ENCODE measurements around the gene FCF1. TPM values are rescaled to one million over a fixed set of nuclear protein-coding genes. Genes with fewer than 3 reads are reported as not detected.

The FCF1 gene
- total RNA-seq, 4 donors from 2014 or later, result 24.3 to 45.0 (median 31.2) TPM

DNA sequence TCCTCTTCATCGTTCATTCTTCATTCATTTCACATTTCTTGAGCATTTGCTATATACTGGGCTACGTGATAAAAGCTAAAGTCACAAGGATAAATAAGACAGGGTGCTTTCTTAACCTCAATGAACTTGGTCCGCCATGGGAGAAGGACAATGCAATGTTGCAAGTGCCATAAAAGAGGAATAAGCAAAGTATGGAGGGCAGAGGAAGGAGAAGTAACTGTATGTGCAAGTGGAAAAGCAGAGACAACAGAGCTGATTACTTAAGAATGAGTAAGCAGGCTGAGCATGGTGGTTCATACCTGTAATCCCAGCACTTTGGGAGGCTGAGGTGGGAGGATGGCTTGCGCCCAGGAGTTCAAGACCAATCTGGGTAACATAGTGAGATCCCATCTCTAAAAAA lies 14.5 kb upstream of the FCF1 start:
- TF ChIP-seq, protein P1, sequence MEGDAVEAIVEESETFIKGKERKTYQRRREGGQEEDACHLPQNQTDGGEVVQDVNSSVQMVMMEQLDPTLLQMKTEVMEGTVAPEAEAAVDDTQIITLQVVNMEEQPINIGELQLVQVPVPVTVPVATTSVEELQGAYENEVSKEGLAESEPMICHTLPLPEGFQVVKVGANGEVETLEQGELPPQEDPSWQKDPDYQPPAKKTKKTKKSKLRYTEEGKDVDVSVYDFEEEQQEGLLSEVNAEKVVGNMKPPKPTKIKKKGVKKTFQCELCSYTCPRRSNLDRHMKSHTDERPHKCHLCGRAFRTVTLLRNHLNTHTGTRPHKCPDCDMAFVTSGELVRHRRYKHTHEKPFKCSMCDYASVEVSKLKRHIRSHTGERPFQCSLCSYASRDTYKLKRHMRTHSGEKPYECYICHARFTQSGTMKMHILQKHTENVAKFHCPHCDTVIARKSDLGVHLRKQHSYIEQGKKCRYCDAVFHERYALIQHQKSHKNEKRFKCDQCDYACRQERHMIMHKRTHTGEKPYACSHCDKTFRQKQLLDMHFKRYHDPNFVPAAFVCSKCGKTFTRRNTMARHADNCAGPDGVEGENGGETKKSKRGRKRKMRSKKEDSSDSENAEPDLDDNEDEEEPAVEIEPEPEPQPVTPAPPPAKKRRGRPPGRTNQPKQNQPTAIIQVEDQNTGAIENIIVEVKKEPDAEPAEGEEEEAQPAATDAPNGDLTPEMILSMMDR (IDR thresholded peaks at IDR 0.05; ENCODE audit: low read depth), result no peak

DNA sequence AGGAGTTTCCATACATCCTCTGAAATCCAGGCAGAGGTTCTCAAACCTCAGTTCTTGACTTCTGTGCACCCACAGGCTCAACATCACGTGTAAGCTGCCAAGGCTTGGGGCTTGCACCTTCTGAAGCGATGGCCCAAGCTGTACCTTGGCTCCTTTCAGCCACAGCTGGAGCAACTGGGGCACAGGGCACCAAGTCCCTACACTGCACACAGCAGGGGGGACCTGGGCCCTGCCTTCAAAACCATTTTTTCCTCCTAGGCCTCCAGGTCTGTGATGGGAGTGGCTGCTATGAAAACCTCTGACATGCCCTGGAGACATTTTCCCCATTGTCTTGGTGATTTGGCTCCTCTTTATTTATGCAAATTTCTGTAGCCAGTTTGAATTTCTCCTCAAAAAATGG lies 10.7 kb upstream of the FCF1 start:
- TF ChIP-seq, protein P1 (IDR thresholded peaks at IDR 0.05; ENCODE audit: low read depth), result no peak

DNA sequence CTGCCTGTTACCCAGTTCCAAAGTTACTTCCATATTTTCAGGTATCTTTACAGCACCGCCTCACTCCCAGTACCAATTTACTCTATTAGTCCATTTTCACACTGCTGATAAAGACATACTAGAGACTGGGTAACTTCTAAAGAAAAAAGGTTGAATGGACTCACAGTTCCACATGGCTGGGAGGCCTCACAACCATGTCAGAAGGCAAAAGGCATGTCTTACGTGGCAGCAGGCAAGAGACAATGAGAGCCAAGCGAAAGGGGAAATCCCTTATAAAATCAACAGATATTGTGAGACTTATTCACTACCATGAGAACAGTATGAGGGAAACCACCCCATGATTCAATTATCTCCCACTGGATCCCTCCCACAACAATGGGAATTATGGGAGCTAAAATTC lies 9.9 kb upstream of the FCF1 start:
- TF ChIP-seq, protein P1 (IDR thresholded peaks at IDR 0.05; ENCODE audit: low read depth), result no peak

DNA sequence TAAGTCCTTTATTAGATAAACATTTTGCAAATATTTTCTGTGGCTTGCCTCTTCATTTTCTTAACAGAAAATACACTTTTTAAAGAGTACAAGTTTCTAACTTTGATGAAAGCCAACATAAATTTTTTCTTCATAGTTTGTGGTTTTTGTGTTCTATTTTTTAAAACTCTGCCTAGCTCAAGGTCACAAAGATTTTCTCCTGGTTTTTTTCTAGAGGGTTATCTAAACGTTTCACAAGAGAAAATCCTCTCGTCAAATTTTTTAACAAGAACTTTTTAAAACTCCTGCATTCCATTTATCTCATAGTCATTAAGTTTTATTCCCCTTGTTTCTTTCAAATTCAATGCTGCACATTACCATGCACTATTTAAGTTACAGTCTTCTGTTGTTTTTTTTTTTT lies 8.3 kb upstream of the FCF1 start:
- TF ChIP-seq, protein P1 (IDR thresholded peaks at IDR 0.05; ENCODE audit: low read depth), result no peak

DNA sequence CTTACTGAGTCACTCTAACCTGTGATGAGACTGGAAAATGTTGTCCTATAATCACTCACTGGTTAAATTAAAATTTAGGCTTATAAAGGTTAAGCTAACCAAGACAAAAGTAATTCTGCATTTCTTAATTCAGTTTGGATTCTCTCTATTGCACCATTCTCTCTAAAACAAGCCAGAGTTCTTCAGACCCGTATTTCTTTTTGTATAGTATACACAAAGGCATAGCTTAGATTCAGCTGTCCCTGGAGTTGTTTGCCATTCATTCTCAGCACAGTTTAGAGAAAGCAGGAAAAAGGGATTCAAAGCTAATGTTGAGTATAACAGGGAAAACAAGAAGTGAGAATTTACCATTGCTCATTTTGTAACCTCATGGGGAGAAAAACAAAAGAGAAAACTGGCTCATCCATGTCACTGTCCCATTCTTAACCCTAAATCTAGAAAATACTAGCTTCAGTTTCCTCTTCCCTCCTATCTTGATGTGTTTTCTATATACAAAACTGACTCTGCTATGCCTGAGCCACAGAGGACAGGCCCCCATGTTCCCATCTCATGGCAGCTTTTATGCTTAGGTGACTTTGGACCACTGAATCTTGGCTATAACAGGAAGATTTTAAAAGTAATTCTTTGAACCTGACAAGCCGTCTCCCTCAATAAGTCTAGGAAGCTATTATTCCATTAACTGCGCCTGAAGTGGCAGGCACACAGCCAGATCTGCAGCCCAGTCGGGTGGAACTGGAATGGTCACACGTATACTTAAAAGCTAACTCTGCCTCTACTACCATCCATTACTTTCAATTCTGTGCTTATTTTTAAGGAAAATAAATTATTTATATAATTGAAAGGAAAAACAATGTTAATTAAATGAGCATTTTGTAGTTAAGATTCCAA lies 7.1 kb upstream of the FCF1 start:
- TF ChIP-seq, protein P1 (IDR thresholded peaks at IDR 0.05; ENCODE audit: low read depth), result no peak

DNA sequence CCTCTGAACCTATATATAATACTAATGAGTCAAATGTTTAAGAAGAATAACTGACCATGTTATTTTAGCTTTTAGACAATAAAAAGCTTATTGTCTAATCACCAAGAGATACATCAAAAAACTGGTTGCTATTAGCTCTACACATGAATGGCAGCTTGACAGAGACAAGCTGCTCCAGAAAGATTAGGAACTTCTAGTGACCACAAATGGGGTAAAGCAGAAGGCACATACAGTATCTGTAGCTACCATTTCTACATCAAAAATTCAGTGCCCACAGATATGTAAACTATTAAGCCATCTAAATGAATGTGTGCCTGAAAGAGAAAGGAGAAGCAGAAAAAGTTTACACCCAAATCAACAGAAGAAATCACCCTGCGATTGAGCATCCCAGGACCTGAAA lies 2.5 kb upstream of the FCF1 start:
- TF ChIP-seq, protein P1 (IDR thresholded peaks at IDR 0.05; ENCODE audit: low read depth), result no peak

DNA sequence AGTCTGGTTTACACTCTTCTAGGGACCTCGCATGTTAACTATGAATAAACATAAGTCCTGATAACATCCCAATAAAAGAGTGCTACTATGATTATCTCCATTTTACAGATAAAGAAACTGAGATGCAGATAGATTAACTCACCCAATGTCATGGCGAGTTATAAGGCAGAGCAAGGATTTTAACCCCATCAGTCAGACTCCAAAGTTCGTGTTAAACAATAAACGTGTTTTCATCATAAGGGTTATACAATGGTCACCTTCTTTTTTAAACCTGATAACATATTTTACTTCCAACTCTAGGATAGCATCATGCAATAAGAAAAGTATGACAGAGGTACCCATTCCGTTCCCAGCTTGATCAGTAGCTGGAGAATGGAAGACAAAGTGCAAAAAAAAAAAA lies 1.3 kb upstream of the FCF1 start:
- TF ChIP-seq, protein P1 (IDR thresholded peaks at IDR 0.05; ENCODE audit: low read depth), result no peak
